Effector CD8-positive, alpha-beta T cell (primary cell): ENCODE data around the gene GFPT2.

Experiments used
- DNase-seq: peaks from one replicate; lab custom pipeline; 2025; lab: John Stamatoyannopoulos, UW

Gene GFPT2

GRCh38 chr5:180350711-180351465 is 2.2 kb downstream of the GFPT2 start:
- no peak for DNase-seq

GRCh38 chr5:180350296-180350695 is 2.8 kb downstream of the GFPT2 start:
- no peak for DNase-seq

GRCh38 chr5:180349391-180349790 is 3.7 kb downstream of the GFPT2 start:
- DNase-seq, result no peak

- no peak for DNase-seq
These were observed 4.8 kb downstream of the GFPT2 start for GRCh38 chr5:180348336-180348735.

GRCh38 chr5:180347702-180348101 is 5.4 kb downstream of the GFPT2 start:
- no peak for DNase-seq

- DNase-seq, result no peak
These were observed 6.8 kb downstream of the GFPT2 start for GRCh38 chr5:180346358-180346757.

- DNase-seq, result no peak
These were observed 7.4 kb downstream of the GFPT2 start for GRCh38 chr5:180345781-180346180.

- no peak for DNase-seq
These were observed 8.0 kb downstream of the GFPT2 start for GRCh38 chr5:180345186-180345585.

- DNase-seq, result no peak
These were observed 8.5 kb downstream of the GFPT2 start for GRCh38 chr5:180344696-180344999.

GRCh38 chr5:180343831-180344695 is 9.1 kb downstream of the GFPT2 start:
- DNase-seq, result no peak

- no peak for DNase-seq
These were observed 9.9 kb downstream of the GFPT2 start for GRCh38 chr5:180343110-180343830.

GRCh38 chr5:180341595-180341994 is 11.5 kb downstream of the GFPT2 start:
- DNase-seq, result no peak

- no peak for DNase-seq
These were observed 12.3 kb downstream of the GFPT2 start for GRCh38 chr5:180340856-180341255.

GRCh38 chr5:180339583-180340183 is 13.5 kb downstream of the GFPT2 start:
- no peak for DNase-seq

GRCh38 chr5:180338001-180338707 is 15.0 kb downstream of the GFPT2 start:
- no peak for DNase-seq

- no peak for DNase-seq
These were observed 16.7 kb downstream of the GFPT2 start for GRCh38 chr5:180336234-180337020.

GRCh38 chr5:180335614-180336233 is 17.4 kb downstream of the GFPT2 start:
- DNase-seq, result no peak

GRCh38 chr5:180334751-180335613 is 18.2 kb downstream of the GFPT2 start:
- DNase-seq, result no peak

- no peak for DNase-seq
These were observed 19.0 kb downstream of the GFPT2 start for GRCh38 chr5:180334176-180334575.
